ENCODE data around the gene KCNG2.
"Not testable (repeated sequence)": the region's sequence is repeated elsewhere in the genome, so short reads cannot be mapped to it uniquely, and the experiment has no call there.

KCNG2 gene

GRCh38 chr18:79856119-79857007 lies 58.6 kb downstream of the KCNG2 start:
- DNase-seq, result no peak

GRCh38 chr18:79857082-79857671 lies 59.4 kb downstream of the KCNG2 start:
- DNase-seq, result no peak

- no peak for DNase-seq
Measured at GRCh38 chr18:79859314-79859713, 61.6 kb downstream of the KCNG2 start.

DNA sequence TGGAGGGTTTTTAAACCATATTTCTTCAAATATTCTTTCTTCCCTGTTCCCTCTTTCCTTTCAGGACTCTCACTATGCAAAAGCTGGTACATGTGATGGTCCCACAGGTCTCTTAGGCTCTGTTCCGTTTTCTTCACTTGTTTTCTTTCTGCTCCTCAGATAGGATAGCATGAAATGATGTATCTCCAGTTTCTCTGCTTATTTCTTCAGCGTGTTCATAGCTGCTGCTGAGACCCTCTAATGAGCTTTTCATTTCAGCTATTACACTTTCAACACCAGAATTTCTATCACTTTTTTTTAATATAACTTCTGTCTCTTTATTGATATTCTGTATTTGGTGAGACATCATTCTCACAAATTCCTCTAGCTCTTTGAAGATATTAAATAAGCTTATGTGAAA lies 63.9 kb downstream of the KCNG2 start:
- DNase-seq, result no peak

GRCh38 chr18:79862562-79862961 lies 64.8 kb downstream of the KCNG2 start:
- DNase-seq, result no peak

GRCh38 chr18:79863161-79864005 lies 65.6 kb downstream of the KCNG2 start:
- DNase-seq, result no peak

GRCh38 chr18:79864006-79864725 lies 66.4 kb downstream of the KCNG2 start:
- no peak for DNase-seq

GRCh38 chr18:79864955-79865354 lies 67.2 kb downstream of the KCNG2 start:
- DNase-seq, result not testable (repeated sequence)

GRCh38 chr18:79865951-79866350 lies 68.2 kb downstream of the KCNG2 start:
- DNase-seq, result not testable (repeated sequence)

- no peak for DNase-seq
Measured at GRCh38 chr18:79866889-79867574, 69.3 kb downstream of the KCNG2 start.

DNA sequence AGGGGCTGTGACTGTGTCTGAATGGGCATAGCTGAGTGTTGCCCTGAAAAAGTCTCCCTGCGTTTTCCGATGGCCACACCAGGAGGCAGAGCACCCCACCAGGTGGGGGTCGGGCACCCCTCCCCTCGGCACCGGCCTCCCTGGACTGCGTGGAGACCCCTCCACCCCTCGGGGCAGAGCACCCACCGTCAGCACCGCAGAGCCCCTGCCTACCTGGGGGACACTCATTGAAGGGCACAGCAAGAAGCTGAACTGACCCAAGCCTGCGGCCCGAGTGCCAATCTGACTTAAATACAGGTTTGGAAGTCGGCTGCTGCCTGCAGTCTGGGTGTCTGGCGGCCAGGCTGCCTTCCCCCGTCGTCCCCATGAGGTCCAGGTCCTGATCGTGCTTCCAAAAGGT lies 69.9 kb downstream of the KCNG2 start:
- no peak for DNase-seq

- DNase-seq, result no peak
Measured at GRCh38 chr18:79868168-79868784, 70.5 kb downstream of the KCNG2 start.

GRCh38 chr18:79868811-79869541 lies 71.2 kb downstream of the KCNG2 start:
- DNase-seq, result no peak

DNA sequence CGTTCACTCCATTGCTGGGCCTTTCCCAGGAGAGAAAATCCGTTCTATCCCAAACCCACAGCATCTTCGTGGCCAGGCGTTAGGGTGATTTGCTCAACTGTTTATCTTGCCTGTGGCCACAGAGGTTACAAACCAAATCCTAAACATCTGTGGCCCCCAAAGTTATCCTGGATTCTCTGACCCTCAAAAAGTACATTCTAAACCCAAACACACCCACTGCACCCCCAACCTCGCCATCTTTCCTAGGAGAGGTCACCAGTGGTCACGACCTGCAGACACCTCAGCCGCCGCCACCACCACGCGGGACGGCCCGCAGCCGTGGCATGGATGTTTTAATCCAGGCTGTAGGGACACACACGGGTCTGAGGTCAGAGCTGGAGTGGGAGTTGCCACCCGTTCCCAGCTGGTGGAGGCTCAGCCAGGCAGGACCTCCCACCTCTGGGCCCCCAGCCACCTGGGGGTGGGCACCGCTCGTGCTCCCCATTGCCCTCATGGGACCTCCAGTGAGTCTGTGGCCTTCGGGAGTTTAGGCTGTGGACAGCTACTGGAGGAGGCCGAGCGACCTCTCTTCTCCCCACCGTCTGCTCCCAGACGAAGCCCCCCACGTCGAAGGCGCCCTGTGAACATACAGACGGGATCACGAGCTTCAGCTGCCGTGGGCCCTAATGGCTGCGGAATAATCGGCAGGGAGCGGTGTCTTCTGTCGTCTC lies 72.0 kb downstream of the KCNG2 start:
- DNase-seq, result no peak

GRCh38 chr18:79870301-79871025 lies 72.7 kb downstream of the KCNG2 start:
- no peak for DNase-seq

- DNase-seq, result no peak
Measured at GRCh38 chr18:79871026-79871390, 73.3 kb downstream of the KCNG2 start.

GRCh38 chr18:79871481-79872091 lies 73.8 kb downstream of the KCNG2 start:
- no peak for DNase-seq

GRCh38 chr18:79872527-79873444 lies 75.0 kb downstream of the KCNG2 start:
- no peak for DNase-seq

Data from activated CD8-positive, alpha-beta memory T cell treated with anti-CD3 and anti-CD28 coated beads, Interleukin-2, amount 50 U/mL, for 4 hours (primary cell).